OCI-LY1 (cell line): ENCODE measurements around the gene PTPRN2.

Experiments used
- H2AFZ ChIP-seq: fragments of 200-600 bp; sonication (generic), shearing (Covaris generic); 2 replicates; pipeline ENCODE4 v1.6.0; 2014; ENCODE audit warnings: antibody characterized with exemption, mild to moderate bottlenecking, low read length
- H3F3A ChIP-seq: fragments of 200-600 bp; sonication (generic), shearing (Covaris generic); 2 replicates; pipeline ENCODE4 v1.6.0; 2014; ENCODE audit warnings: mild to moderate bottlenecking, antibody characterized with exemption, low read length, moderate library complexity; ENCODE audit not compliant: insufficient read depth
- H3K27ac ChIP-seq: fragments of 200-600 bp; sonication (generic); 2 replicates; pipeline ENCODE4 v1.5.1; 2014; ENCODE audit warnings: low read length, mixed run types, mild to moderate bottlenecking, low read depth; ENCODE audit not compliant: poor library complexity, severe bottlenecking
- H3K27me3 ChIP-seq: fragments of 200-600 bp; sonication (generic); 2 replicates; pipeline ENCODE4 v1.6.0; 2014; ENCODE audit warnings: antibody characterized with exemption, mild to moderate bottlenecking, low read length, moderate library complexity; ENCODE audit not compliant: insufficient read depth
- H3K36me3 ChIP-seq: fragments of 200-600 bp; sonication (generic); 2 replicates; pipeline ENCODE4 v1.6.1; 2014; ENCODE audit warnings: mild to moderate bottlenecking, antibody characterized with exemption, low read length, moderate library complexity, mixed read lengths; ENCODE audit not compliant: insufficient read depth
- H3K4me1 ChIP-seq: fragments of 200-600 bp; sonication (generic); 2 replicates; pipeline ENCODE4 v1.5.1; 2014; ENCODE audit warnings: mild to moderate bottlenecking, low read length, moderate library complexity; ENCODE audit not compliant: insufficient read depth, severe bottlenecking
- H3K4me2 ChIP-seq: fragments of 200-600 bp; sonication (generic), shearing (Covaris generic); 2 replicates; pipeline ENCODE4 v1.6.1; 2014; ENCODE audit warnings: low read length
- H3K4me3 ChIP-seq: fragments of 200-600 bp; sonication (generic); 2 replicates; pipeline ENCODE4 v1.5.1; 2014; ENCODE audit warnings: low read length, low read depth, mild to moderate bottlenecking, mixed read lengths; ENCODE audit not compliant: poor library complexity, severe bottlenecking
- H3K79me2 ChIP-seq: fragments of 200-600 bp; shearing (Covaris generic); 2 replicates; pipeline ENCODE4 v1.6.1; 2016; ENCODE audit warnings: mixed run types, low read length, mixed read lengths; ENCODE audit not compliant: insufficient read depth
- H3K9ac ChIP-seq: fragments of 200-600 bp; sonication (generic), shearing (Covaris generic); 2 replicates; pipeline ENCODE4 v1.6.1; 2014; ENCODE audit warnings: mild to moderate bottlenecking, low read length, mixed read lengths
- H3K9me2 ChIP-seq: fragments of 200-600 bp; sonication (generic), shearing (Covaris generic); 2 replicates; pipeline ENCODE4 v1.6.1; 2014; ENCODE audit warnings: low read depth, mild to moderate bottlenecking, low read length, mixed read lengths
- H3K9me3 ChIP-seq: fragments of 200-600 bp; shearing (Covaris generic); 2 replicates; pipeline ENCODE4 v1.6.1; 2014; ENCODE audit warnings: low read length, mixed read lengths
- H4K20me1 ChIP-seq: fragments of 200-600 bp; sonication (generic), shearing (Covaris generic); 2 replicates; pipeline ENCODE4 v1.6.0; 2016; ENCODE audit warnings: mild to moderate bottlenecking, low read length; ENCODE audit not compliant: insufficient read depth
- EZH2 ChIP-seq: fragments of 200-600 bp; sonication (generic), shearing (Covaris generic); IDR thresholded peaks from 2 replicates; pipeline ENCODE4 v1.8.0; 2017; ENCODE audit warnings: borderline replicate concordance, mixed run types, mild to moderate bottlenecking, antibody characterized with exemption, low read length, moderate library complexity, mixed read lengths
- TF ChIP-seq, protein P1 (sequence below): fragments of 200-600 bp; sonication (generic), shearing (Covaris generic); IDR thresholded peaks from 2 replicates; pipeline ENCODE4 v1.5.1; 2017; ENCODE audit warnings: mild to moderate bottlenecking, antibody characterized with exemption, low read length, moderate library complexity, mixed read lengths

The PTPRN2 gene

DNA sequence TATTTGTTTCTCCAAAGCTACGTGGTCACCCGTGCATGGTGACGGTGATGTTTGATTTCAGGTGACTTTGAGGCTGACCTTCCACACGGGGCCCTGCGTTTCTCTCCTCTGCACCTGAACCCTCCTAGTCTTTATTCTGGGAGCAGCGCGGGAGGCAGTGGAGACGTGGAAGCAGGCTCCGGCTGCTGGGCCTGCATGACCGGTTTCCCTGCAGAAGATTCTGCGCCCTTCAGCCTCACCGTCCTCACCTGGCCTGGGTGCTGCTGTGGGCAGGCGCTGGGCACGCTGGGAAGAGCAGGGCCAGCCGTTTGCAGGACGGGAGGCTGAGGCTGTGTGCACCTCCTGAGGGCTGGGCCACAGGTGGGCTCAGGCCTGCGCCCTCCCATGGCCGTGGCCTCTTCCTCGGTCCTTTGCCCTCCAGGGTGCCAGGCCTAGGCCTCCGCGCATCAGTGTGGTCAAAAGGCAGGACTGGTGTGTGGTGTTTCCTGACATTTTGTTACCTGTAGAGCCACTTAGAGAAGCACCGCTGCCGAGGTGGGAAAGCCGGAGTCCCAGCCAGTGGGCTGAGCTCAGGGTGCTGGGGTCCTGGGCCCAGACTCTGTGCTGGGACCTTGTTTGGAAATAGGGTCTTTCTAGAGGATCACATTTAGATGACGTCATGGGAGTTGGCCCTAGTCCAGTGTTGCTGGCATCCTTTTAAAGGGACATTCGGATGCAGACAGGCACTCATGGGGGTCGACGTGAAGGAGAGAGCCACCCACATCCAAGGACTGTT is 772.5 kb downstream of the PTPRN2 start:
- H3K9me3 ChIP-seq: no peaks in the 10 kb centered on the region

DNA sequence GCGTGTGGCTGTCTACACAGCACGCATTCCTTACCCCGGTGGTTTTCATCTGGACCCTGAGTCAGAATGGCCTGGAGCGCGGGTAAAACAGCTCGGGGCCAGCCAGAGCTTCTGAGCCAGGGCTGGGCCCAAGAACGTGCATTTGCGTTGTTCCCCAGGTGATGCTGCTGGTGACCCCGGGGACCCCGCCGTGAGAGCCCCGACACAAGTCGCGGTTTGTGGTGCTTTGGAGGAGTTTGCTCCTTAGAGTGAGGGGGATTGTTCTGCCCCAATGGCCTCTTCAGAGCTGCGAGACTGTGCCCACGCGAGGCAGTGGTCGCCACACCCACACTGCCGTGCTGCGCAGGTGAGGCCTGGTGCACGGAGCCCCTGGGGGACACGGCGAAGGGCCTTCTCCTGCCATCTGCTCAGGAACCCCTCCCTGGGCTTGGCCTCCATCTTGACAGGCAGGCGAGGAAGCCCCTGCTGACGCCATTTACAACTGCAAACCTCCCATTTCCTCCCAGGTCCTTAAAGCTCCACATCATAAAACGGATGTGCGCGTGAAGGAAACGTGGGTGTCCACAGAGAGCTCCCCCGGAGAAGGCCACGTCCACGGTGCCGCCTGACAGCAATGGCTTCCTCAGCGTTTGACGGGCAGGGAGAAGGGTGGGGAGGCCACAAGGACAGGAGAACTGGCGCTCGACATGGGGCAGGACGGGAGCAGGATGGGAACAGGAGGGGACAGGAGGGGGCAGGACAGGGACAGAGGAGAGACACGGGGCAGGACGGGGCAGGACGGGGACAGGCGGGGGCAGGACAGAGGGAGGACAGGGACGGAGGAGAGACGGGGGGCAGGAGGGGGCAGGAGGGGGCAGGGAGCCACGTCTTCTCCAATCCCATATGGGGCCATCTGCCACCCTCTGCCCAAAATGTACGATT is 773.6 kb downstream of the PTPRN2 start:
- Histone ChIP-seq H3F3A (no peaks in the 10 kb centered on the region), H3K79me2 (no peaks in the 10 kb centered on the region), H4K20me1 (no peaks in the 10 kb centered on the region), H3K4me2 (no peak overlapping the region), H3K27me3 (no peaks in the 10 kb centered on the region; the same call in 1 of the 2 replicates), H3K27ac (no peak overlapping the region), H3K9me2 (no peaks in the 10 kb centered on the region), H3K9ac (no peak overlapping the region), H2AFZ (no peak overlapping the region), H3K36me3 (no peaks in the 10 kb centered on the region), H3K9me3 (no peaks in the 10 kb centered on the region), H3K4me3 (no peak overlapping the region), H3K4me1 (no peaks in the 10 kb centered on the region)
- TF ChIP-seq EZH2: no peak
- TF ChIP-seq, protein P1, sequence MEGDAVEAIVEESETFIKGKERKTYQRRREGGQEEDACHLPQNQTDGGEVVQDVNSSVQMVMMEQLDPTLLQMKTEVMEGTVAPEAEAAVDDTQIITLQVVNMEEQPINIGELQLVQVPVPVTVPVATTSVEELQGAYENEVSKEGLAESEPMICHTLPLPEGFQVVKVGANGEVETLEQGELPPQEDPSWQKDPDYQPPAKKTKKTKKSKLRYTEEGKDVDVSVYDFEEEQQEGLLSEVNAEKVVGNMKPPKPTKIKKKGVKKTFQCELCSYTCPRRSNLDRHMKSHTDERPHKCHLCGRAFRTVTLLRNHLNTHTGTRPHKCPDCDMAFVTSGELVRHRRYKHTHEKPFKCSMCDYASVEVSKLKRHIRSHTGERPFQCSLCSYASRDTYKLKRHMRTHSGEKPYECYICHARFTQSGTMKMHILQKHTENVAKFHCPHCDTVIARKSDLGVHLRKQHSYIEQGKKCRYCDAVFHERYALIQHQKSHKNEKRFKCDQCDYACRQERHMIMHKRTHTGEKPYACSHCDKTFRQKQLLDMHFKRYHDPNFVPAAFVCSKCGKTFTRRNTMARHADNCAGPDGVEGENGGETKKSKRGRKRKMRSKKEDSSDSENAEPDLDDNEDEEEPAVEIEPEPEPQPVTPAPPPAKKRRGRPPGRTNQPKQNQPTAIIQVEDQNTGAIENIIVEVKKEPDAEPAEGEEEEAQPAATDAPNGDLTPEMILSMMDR: no peak

More for the DNA sequence above, 772.5 kb downstream of the PTPRN2 start:
- H3K9ac ChIP-seq: no peak overlapping the region
- H3K4me2 ChIP-seq: no peak overlapping the region
- no peak overlapping the region for H2AFZ ChIP-seq
- no peak overlapping the region for H3K4me3 ChIP-seq
- no peaks in the 10 kb centered on the region for H3K79me2 ChIP-seq
- H3K27me3 ChIP-seq: no peaks in the 10 kb centered on the region
- H3K36me3 ChIP-seq: no peaks in the 10 kb centered on the region
- no peaks in the 10 kb centered on the region for H3K9me2 ChIP-seq
- TF ChIP-seq, protein P1: no peak
- TF ChIP-seq EZH2: no peak
- H3F3A ChIP-seq: no peaks in the 10 kb centered on the region
- no peak overlapping the region for H3K27ac ChIP-seq
- H4K20me1 ChIP-seq: no peaks in the 10 kb centered on the region
- H3K4me1 ChIP-seq: no peaks in the 10 kb centered on the region

DNA sequence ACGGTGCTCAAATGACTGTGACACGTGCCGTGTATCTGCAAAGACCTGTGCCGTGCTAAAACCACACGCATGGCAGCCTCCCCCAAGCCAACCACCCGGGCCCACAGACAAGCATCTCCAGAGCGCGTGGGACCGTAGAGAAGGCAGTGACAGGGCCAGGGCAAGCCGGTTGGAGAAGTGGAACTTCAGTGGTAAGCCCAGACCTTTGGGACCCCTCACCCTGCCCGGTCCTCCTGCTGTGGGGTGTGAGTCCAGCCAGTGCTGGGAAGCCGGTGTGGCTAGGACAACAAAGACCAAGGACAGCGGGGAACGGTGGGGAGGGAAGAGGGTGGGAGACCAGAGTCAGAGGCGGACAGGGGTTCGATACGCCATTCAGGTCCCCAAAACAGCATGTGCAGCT is 774.6 kb downstream of the PTPRN2 start:
- H4K20me1 ChIP-seq: no peaks in the 10 kb centered on the region
- H3K9me2 ChIP-seq: no peaks in the 10 kb centered on the region
- H3K9ac ChIP-seq: no peak overlapping the region
- H3K9me3 ChIP-seq: no peaks in the 10 kb centered on the region
- H3F3A ChIP-seq: no peaks in the 10 kb centered on the region
- no peak overlapping the region for H2AFZ ChIP-seq
- H3K4me2 ChIP-seq: no peak overlapping the region
- H3K27me3 ChIP-seq: no peaks in the 10 kb centered on the region; the same call in 1 of the 2 replicates
- H3K4me1 ChIP-seq: no peaks in the 10 kb centered on the region
- H3K4me3 ChIP-seq: no peak overlapping the region
- no peak for TF ChIP-seq EZH2
- TF ChIP-seq, protein P1: no peak
- H3K27ac ChIP-seq: no peak overlapping the region
- H3K36me3 ChIP-seq: no peaks in the 10 kb centered on the region
- H3K79me2 ChIP-seq: no peaks in the 10 kb centered on the region
